AG08395 (cell line): ENCODE results near the gene PTBP3.
"Not testable (repeated sequence)": the region's sequence is repeated elsewhere in the genome, so short reads cannot be mapped to it uniquely, and the experiment has no call there.

Experiments
- DNase-seq: peaks from one replicate; pipeline ENCODE4 v3.0.0; 2012; ENCODE audit warnings: mixed read lengths, low spot score

PTBP3 gene

GRCh38 chr9:112332977-112333638 lies at the start of gene PTBP3:
Gene PTBP3, minus strand, starts transcription at chr9:112333619. Its CDS starts 35,754 bp downstream, at chr9:112297865.
- peak; percentile 66 for DNase-seq

GRCh38 chr9:112382501-112383364 lies 49.3 kb upstream of the PTBP3 start:
- DNase-seq, result no peak

GRCh38 chr9:112382066-112382465 lies 48.6 kb upstream of the PTBP3 start:
- DNase-seq, result no peak

- no peak for DNase-seq
These were observed 47.4 kb upstream of the PTBP3 start for GRCh38 chr9:112380825-112381221.

GRCh38 chr9:112380102-112380824 lies 46.8 kb upstream of the PTBP3 start, which contains the start of gene HSDL2:
Gene HSDL2, plus strand, starts transcription at chr9:112380108. Its CDS starts 56 bp downstream, at chr9:112380164.
- DNase-seq, result no peak

- peak; percentile 99 for DNase-seq
These were observed 46.0 kb upstream of the PTBP3 start for GRCh38 chr9:112379177-112380101.

GRCh38 chr9:112378328-112379176 lies 45.1 kb upstream of the PTBP3 start:
- DNase-seq, result no peak

- DNase-seq, result no peak
These were observed 44.4 kb upstream of the PTBP3 start for GRCh38 chr9:112377684-112378327.

GRCh38 chr9:112377087-112377486 lies 43.7 kb upstream of the PTBP3 start:
- no peak for DNase-seq

GRCh38 chr9:112375361-112375760 lies 41.9 kb upstream of the PTBP3 start:
- no peak for DNase-seq

- DNase-seq, result not testable (repeated sequence)
These were observed 40.8 kb upstream of the PTBP3 start for GRCh38 chr9:112374232-112374631.

- DNase-seq, result not testable (repeated sequence)
These were observed 40.2 kb upstream of the PTBP3 start for GRCh38 chr9:112373666-112374065.

GRCh38 chr9:112371060-112371459 lies 37.6 kb upstream of the PTBP3 start:
- DNase-seq, result no peak

GRCh38 chr9:112369817-112370216 lies 36.4 kb upstream of the PTBP3 start:
- no peak for DNase-seq

- DNase-seq, result no peak
These were observed 34.0 kb upstream of the PTBP3 start for GRCh38 chr9:112367465-112367864.

- no peak for DNase-seq
These were observed 33.2 kb upstream of the PTBP3 start for GRCh38 chr9:112366591-112366990.

- not testable (repeated sequence) for DNase-seq
These were observed 31.8 kb upstream of the PTBP3 start for GRCh38 chr9:112365257-112365656.

- no peak for DNase-seq
These were observed 31.3 kb upstream of the PTBP3 start for GRCh38 chr9:112364761-112365160.

- peak; percentile 26 for DNase-seq
These were observed 28.2 kb upstream of the PTBP3 start for GRCh38 chr9:112361601-112362000.
